Cardiac muscle cell (in vitro differentiated cells and primary cell): ENCODE results near the gene TFCP2L1. TPM values are rescaled to one million over a fixed set of nuclear protein-coding genes. Genes with fewer than 3 reads are reported as not detected.
"Not testable (repeated sequence)": the region's sequence is repeated elsewhere in the genome, so short reads cannot be mapped to it uniquely, and the experiment has no call there.

Experiments
- DNase-seq, 2 donors: peaks; one replicate each; pipeline versions ENCODE4 v3.0.0 to v3.0.0-alpha.2; 2010 to 2017; ENCODE audit warnings: low read depth in 1 of 2, low spot score in 1 of 2
- H3K27ac ChIP-seq: fragments of 200-600 bp; sonication (generic); 2 replicates; pipeline ENCODE4 v1.5.1; 2016
- H3K27me3 ChIP-seq: fragments of 200-600 bp; sonication (generic); 2 replicates; pipeline ENCODE4 v1.6.0; 2016; ENCODE audit warnings: control low read depth
- H3K36me3 ChIP-seq: fragments of 200-600 bp; sonication (generic); 2 replicates; pipeline ENCODE4 v1.5.1; 2016; ENCODE audit warnings: control low read depth
- H3K4me1 ChIP-seq: fragments of 200-600 bp; sonication (generic); 2 replicates; pipeline ENCODE4 v1.8.1; 2017; ENCODE audit warnings: low read depth, mild to moderate bottlenecking, mixed run types
- H3K4me3 ChIP-seq: fragments of 200-600 bp; sonication (generic); 2 replicates; pipeline ENCODE4 v1.5.1; 2016; ENCODE audit warnings: mild to moderate bottlenecking
- H3K9me3 ChIP-seq: fragments of 200-600 bp; sonication (generic); 2 replicates; pipeline ENCODE4 v1.5.1; 2017; ENCODE audit warnings: low read depth, mild to moderate bottlenecking, control low read depth
- polyA plus RNA-seq: library from polyadenylated mRNA; unstranded; fragments of >200 nt; fragmentation: Nextera tagmentation; extraction: Ambion mirVana; gene quantifications from 2 replicates; pipeline ENCODE4 v1.2.1, GENCODE V29; 2016
- total RNA-seq: library from RNA; depleted of rRNA; stranded (reverse); fragments of >200 nt; gene quantifications from 2 replicates; pipeline ENCODE4 v1.2.3, GENCODE V29; 2016
- TF ChIP-seq, protein P1 (sequence below): IDR thresholded peaks from 2 replicates; pipeline ENCODE4 v1.5.1; 2012; ENCODE audit warnings: low read depth, mild to moderate bottlenecking, low read length

The TFCP2L1 gene, protein sequence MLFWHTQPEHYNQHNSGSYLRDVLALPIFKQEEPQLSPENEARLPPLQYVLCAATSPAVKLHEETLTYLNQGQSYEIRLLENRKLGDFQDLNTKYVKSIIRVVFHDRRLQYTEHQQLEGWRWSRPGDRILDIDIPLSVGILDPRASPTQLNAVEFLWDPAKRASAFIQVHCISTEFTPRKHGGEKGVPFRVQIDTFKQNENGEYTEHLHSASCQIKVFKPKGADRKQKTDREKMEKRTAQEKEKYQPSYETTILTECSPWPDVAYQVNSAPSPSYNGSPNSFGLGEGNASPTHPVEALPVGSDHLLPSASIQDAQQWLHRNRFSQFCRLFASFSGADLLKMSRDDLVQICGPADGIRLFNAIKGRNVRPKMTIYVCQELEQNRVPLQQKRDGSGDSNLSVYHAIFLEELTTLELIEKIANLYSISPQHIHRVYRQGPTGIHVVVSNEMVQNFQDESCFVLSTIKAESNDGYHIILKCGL
- total RNA-seq (not detected in 2 replicates), polyA plus RNA-seq (0.31 TPM in 1 of 2 replicates, not detected in the other)

DNA sequence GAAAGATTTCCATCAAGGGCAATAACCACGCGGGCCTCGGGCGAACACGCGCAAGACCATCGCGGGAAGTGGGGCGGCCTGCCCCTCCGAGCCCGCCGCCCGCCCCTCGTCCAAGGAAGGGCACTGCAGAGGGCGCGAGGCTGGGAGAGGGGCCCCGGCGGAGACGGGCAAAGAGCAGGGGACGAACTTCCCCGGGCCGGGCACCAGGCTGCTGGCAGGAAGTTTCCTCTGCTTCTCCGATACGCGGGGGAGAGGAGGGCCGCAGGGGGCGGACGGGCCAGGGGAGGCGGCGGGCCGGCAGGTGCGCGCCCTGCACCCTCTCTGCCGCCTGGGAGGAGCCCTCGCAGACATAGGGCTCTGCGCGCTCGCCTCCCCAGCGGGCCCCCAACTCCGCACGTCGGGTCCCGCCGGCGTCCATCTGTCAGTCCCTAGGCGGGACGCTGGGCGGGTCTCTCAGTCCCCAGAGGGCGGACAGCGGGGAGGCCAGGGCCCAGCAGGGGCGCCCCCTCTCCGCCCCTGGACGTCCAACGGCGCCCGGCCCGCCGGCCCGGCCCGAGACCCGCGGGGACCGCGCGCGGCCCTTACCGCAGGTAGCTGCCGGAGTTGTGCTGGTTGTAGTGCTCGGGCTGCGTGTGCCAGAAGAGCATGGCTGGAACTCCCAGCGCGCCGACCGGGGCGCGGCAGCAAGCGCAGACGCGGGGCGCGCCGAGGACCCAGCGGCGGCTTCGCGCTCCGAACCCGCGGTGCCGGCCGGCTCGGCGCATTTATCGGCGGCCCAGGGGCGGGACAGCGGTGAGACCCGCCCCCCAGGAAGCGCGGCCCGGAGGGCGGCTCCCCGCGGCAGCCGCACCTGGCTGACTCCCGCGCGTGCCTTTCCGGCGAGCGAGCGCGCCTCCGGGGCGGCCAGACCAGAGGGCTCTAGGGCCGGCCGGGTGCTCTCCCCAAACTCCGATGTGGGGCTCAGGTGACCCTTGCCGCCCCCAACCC is at the start of gene TFCP2L1:
Gene TFCP2L1 (minus strand): TSS at position 740 of the 987 bp plus-strand sequence. CDS start 93 bp downstream, at position 647.
- H3K27ac ChIP-seq = no peak within 1 kb of the TSS
- H3K27me3 ChIP-seq = peaks cover 72% of the 10 kb centered on the region
- DNase-seq = peak; percentile 4 to 42
- H3K4me1 ChIP-seq = no peaks in the 10 kb centered on the region
- peak within 1 kb of the TSS; percentile 37 for H3K4me3 ChIP-seq
- no peaks in the 10 kb centered on the region for H3K9me3 ChIP-seq
- TF ChIP-seq, protein P1, sequence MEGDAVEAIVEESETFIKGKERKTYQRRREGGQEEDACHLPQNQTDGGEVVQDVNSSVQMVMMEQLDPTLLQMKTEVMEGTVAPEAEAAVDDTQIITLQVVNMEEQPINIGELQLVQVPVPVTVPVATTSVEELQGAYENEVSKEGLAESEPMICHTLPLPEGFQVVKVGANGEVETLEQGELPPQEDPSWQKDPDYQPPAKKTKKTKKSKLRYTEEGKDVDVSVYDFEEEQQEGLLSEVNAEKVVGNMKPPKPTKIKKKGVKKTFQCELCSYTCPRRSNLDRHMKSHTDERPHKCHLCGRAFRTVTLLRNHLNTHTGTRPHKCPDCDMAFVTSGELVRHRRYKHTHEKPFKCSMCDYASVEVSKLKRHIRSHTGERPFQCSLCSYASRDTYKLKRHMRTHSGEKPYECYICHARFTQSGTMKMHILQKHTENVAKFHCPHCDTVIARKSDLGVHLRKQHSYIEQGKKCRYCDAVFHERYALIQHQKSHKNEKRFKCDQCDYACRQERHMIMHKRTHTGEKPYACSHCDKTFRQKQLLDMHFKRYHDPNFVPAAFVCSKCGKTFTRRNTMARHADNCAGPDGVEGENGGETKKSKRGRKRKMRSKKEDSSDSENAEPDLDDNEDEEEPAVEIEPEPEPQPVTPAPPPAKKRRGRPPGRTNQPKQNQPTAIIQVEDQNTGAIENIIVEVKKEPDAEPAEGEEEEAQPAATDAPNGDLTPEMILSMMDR = no peak
- H3K36me3 ChIP-seq = no peaks in the 10 kb centered on the region

DNA sequence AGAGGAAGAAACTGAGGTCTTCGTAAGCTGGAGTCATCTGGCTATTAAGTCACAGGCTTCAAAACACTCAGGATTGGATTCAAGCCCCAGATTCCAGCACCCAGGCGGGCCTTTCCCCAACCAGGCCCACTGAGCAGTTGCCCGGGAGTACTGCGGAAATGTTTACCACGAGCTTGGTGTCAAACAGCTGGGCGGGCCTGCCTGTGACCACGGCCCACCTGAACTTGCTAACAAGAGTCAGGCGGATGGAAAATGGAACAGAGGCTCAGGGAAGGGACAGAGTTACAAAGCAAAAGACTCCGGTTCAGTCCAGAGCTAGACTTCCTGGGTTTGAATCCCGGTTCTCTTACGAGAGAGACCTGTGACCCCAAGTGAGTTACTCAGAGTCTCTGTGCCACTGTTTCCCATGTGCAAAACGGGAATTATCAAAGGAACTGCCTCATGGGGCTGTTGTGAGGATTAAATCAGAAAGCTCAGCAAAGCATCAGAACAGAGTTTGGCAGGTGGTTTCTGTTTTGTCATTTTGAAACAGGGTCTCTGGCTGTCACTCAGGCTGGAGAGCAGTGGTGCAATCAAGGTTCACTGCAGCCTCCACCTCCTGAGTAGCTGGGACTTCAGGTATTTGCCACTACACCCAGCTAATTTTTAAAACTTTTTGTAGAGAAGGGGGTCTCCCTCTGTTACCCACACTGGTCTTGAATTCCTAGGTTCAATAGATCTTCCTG is 49.0 kb upstream of the TFCP2L1 start:
- peaks cover 3% of the 10 kb centered on the region for H3K36me3 ChIP-seq
- H3K4me1 ChIP-seq = no peaks in the 10 kb centered on the region
- DNase-seq = no peak
- no peaks in the 10 kb centered on the region for H3K27me3 ChIP-seq
- no peak overlapping the region for H3K4me3 ChIP-seq
- H3K9me3 ChIP-seq = no peaks in the 10 kb centered on the region
- TF ChIP-seq, protein P1 = no peak
- H3K27ac ChIP-seq = no peak overlapping the region

DNA sequence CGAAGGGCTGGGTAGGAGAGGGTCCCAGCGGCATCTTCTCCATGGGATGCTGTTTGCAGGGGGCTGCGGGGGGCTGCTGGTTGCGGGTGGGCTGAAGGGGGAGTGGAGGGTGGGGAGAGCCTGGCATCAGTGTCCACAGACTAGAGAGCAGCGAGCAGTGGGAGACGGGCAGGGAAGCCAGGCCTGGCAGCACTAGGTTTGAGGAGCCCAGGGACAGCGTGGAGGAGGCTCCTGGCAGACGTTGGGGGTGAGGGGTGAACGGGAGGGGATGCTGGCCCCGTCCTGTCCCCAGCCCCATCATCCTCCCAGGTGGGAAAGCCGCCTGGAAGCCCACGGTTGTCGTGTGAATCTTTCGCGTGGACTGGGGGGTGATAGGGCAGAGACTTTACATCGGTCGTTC is 48.2 kb upstream of the TFCP2L1 start:
- no peaks in the 10 kb centered on the region for H3K27me3 ChIP-seq
- no peak overlapping the region for H3K27ac ChIP-seq
- no peak overlapping the region for H3K4me3 ChIP-seq
- TF ChIP-seq, protein P1 = no peak
- no peak for DNase-seq
- no peaks in the 10 kb centered on the region for H3K4me1 ChIP-seq
- peaks cover 2% of the 10 kb centered on the region for H3K36me3 ChIP-seq
- no peaks in the 10 kb centered on the region for H3K9me3 ChIP-seq

DNA sequence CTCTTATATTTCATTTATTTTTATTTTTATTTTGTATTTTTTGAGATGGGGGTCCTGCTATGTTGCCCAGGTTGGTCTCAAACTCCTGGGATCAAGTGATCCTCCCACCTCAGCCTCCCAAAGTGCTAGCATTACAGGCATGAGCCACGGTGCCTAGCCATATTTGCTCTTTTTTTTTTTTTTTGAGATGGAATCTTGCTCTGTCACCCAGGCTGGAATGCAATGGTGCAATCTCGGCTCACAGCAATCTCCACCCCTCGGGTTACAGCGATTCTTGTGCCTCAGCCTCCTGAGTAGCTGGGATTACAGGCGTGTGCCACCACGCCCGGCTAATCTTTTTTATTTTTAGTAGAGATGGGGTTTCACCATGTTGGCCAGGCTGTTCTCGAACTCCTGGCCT is 46.3 kb upstream of the TFCP2L1 start:
- not testable (repeated sequence) for H3K9me3 ChIP-seq, H3K4me3 ChIP-seq, H3K4me1 ChIP-seq, H3K36me3 ChIP-seq, H3K27me3 ChIP-seq, DNase-seq, H3K27ac ChIP-seq

DNA sequence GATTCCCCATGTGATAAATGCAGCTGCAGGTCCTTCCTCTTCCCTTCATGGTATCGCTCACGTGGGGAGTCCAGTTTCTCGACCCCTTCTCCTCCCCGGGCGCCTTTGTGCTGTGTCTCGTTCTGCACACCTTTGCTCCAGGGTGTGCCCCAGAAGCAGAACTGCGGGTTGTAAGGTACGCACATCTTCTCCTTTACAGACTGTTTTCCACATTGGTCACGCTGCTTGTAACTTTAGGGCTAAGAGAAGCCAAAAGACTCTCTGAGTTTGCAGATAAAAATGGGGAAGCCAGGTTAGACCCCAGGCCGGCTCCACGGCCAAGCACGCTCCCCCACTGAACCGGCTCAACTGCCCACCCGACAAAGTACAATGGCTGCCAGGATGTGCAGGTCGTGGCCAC is 45.9 kb upstream of the TFCP2L1 start:
- Histone ChIP-seq H3K27ac (no peak overlapping the region), H3K4me3 (no peak overlapping the region), H3K36me3 (no peaks in the 10 kb centered on the region), H3K27me3 (no peaks in the 10 kb centered on the region), H3K4me1 (no peaks in the 10 kb centered on the region), H3K9me3 (no peaks in the 10 kb centered on the region)
- TF ChIP-seq, protein P1 = no peak
- DNase-seq = no peak
